Adrenal gland (tissue), 9 donors: ENCODE measurements around the gene LOC128125822.

Experiments
- DNase-seq, 7 donors: peaks; one replicate each; pipeline ENCODE4 v3.0.0-alpha.2; 2019 to 2020
- H3K27ac ChIP-seq, 5 donors: fragments of 200-600 bp; sonication (generic) in 4 of 5; 1 replicate in 3 of 5; 2 replicates in 2 of 5; pipeline versions ENCODE4 v1.5.1 to v1.8.0; 2016 to 2020; ENCODE audit warnings: mild to moderate bottlenecking in 1 of 5
- H3K27me3 ChIP-seq: fragments of 200-600 bp; 2 replicates; pipeline ENCODE4 v1.8.0; 2021
- H3K36me3 ChIP-seq, 2 donors: fragments of 200-600 bp; replicated peaks in 1 of 2; 1 replicate in 1 of 2; 2 replicates in 1 of 2; pipeline versions ENCODE4 v1.5.1 to v1.8.0; 2018 to 2022
- H3K4me1 ChIP-seq, 2 donors: fragments of 200-600 bp; replicated peaks in 1 of 2; 1 replicate in 1 of 2; 2 replicates in 1 of 2; pipeline versions ENCODE4 v1.5.1 to v1.8.0; 2018 to 2021
- H3K4me3 ChIP-seq, 4 donors: fragments of 200-600 bp; sonication (generic) in 3 of 4; one replicate each; pipeline ENCODE4 v1.5.1; 2016 to 2018
- H3K9me3 ChIP-seq, 3 donors: fragments of 200-600 bp; sonication (generic) in 1 of 3; replicated peaks in 1 of 3; 1 replicate in 2 of 3; 2 replicates in 1 of 3; pipeline versions ENCODE4 v1.5.1 to v1.8.0; 2016 to 2021
- POLR2A ChIP-seq, 2 donors: fragments of 450-650 bp; IDR thresholded peaks; one replicate each; pipeline ENCODE4 v1.6.1; 2017; ENCODE audit warnings: antibody characterized with exemption in 2 of 2, mild to moderate bottlenecking in 2 of 2, moderate library complexity in 1 of 2
- WGBS, 4 donors: extraction: QIAGEN DNeasy Blood & Tissue Kit in 2 of 4; methylation state at CpG; one replicate each; pipeline versions ENCODE4 v1.1.5 to v1.1.7; 2013 to 2017; 5-methylcytosine and 5-hydroxymethylcytosine counted together
- intact Hi-C, 2 donors: fragments of 100-400 bp; cut with DNase I; formaldehyde crosslinking; loops; one replicate each; pipeline versions ENCODE4 v1.14.1 to v1.15.0; 2022 to 2023
- TF ChIP-seq, protein P1 (sequence below), 6 experiments: fragments of 450-650 bp in 4 of 6; fragments of 200-600 bp in 2 of 6; sonication (generic) in 1 of 6; IDR thresholded peaks; 1 replicate in 5 of 6; 2 replicates in 1 of 6; pipeline versions ENCODE4 v1.5.1 to v1.8.0; 2016 to 2021; ENCODE audit warnings: antibody characterized with exemption in 6 of 6, mild to moderate bottlenecking in 2 of 6, moderate library complexity in 1 of 6
- donor health status: healthy with polysubstance abuse.
- donor health status: Bipolar disorder and iron deficiency.
- donor health status: DM: yes; HTN: yes; CAD: no.
- donor health status: DM: no; HTN: no; CAD: no.
- donor health status: DM: no; HTN: no; CAD: no.

The LOC128125822 gene

DNA sequence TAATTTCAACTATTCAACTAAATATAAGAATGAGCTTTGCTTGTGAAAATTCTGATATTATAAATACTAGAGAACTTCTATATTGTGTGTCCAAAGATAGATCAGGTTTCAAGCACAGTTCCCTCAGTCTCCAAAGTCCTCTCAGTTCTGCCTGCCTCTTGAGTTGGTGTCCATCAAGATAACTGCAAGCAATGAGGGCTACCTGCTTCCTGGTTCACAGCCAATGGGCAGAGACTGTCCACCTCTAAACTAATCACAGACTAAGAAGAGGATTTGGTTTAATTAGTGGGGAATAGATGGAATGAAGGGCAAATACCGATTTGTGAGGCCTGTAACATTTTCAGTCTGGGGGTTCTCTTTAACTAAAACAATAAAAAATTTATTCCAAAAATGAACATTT lies 41.3 kb upstream of the LOC128125822 start:
- Histone ChIP-seq H3K9me3 (no peaks in the 10 kb centered on the region), H3K27me3 (no peaks in the 10 kb centered on the region), H3K27ac (no peak overlapping the region), H3K4me1 (peaks cover 0 to 14% of the 10 kb centered on the region in 2 donors), H3K4me3 (no peak overlapping the region), H3K36me3 (no peaks in the 10 kb centered on the region)
- TF ChIP-seq POLR2A (IDR thresholded peaks at IDR 0.05): no peak
- TF ChIP-seq, protein P1, sequence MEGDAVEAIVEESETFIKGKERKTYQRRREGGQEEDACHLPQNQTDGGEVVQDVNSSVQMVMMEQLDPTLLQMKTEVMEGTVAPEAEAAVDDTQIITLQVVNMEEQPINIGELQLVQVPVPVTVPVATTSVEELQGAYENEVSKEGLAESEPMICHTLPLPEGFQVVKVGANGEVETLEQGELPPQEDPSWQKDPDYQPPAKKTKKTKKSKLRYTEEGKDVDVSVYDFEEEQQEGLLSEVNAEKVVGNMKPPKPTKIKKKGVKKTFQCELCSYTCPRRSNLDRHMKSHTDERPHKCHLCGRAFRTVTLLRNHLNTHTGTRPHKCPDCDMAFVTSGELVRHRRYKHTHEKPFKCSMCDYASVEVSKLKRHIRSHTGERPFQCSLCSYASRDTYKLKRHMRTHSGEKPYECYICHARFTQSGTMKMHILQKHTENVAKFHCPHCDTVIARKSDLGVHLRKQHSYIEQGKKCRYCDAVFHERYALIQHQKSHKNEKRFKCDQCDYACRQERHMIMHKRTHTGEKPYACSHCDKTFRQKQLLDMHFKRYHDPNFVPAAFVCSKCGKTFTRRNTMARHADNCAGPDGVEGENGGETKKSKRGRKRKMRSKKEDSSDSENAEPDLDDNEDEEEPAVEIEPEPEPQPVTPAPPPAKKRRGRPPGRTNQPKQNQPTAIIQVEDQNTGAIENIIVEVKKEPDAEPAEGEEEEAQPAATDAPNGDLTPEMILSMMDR (IDR thresholded peaks at IDR 0.05): no peak
- DNase-seq: no peak
- 86 to 95% (median 94%) methylated on average over 1 of the region's 1 CpG for WGBS, 4 donors
- intact Hi-C loops: no loop called here

DNA sequence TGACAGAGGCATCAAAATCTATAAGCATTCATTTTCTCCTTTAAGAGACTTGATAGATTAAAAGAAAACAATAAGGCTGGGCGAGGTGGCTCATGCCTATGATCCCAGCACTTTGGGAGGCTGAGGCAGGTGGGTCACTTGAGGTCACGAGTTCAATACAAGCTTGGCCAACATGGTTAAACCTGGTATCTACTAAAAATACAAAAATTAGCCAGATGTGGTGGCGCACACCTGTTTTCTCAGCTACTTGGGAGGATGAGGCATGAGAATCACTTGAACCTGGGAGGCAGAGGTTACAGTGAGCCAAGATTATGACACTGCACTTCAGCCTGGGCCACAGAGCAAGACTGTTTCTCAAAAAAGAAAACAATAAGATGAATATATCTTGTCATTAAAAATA lies 39.3 kb upstream of the LOC128125822 start:
- Histone ChIP-seq H3K4me1 (peaks cover 0 to 11% of the 10 kb centered on the region in 2 donors), H3K27ac (no peak overlapping the region), H3K4me3 (no peak overlapping the region), H3K27me3 (no peaks in the 10 kb centered on the region), H3K9me3 (no peaks in the 10 kb centered on the region), H3K36me3 (no peaks in the 10 kb centered on the region)
- DNase-seq: no peak
- TF ChIP-seq POLR2A (IDR thresholded peaks at IDR 0.05): no peak
- TF ChIP-seq, protein P1 (IDR thresholded peaks at IDR 0.05): no peak
- 88 to 90% (median 89%) methylated on average over 3 of the region's 3 CpGs for whole genome bisulfite sequencing, 4 donors
- intact Hi-C loops: no loop called here

DNA sequence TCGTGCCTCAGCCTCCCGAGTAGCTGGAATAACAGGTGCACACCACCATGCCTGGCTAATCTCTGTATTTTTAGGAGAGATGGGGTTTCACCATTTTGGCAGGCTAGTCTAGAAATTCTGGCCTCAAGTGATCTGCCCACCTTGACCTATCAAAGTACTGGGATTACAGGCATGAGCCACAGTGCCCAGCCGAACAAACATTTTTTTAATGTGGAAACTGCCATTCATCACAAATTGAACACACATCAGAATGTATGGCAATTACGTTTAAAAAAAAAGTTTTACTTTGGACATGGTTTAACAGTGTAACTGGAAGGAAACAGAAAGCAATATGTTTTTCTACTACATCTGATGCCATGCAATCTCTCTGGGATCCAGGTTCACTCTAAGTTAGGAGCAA lies 38.3 kb upstream of the LOC128125822 start:
- peaks cover 0 to 7% of the 10 kb centered on the region in 2 donors for H3K4me1 ChIP-seq
- H3K27ac ChIP-seq: no peak overlapping the region
- H3K4me3 ChIP-seq: no peak overlapping the region
- WGBS, 4 donors: 88 to 94% (median 90%) methylated on average over 4 of the region's 4 CpGs
- no peaks in the 10 kb centered on the region for H3K36me3 ChIP-seq
- H3K27me3 ChIP-seq: no peaks in the 10 kb centered on the region
- intact Hi-C loops: no loop called here
- TF ChIP-seq, protein P1 (IDR thresholded peaks at IDR 0.05): no peak
- TF ChIP-seq POLR2A (IDR thresholded peaks at IDR 0.05): no peak
- no peak for DNase-seq
- no peaks in the 10 kb centered on the region for H3K9me3 ChIP-seq

DNA sequence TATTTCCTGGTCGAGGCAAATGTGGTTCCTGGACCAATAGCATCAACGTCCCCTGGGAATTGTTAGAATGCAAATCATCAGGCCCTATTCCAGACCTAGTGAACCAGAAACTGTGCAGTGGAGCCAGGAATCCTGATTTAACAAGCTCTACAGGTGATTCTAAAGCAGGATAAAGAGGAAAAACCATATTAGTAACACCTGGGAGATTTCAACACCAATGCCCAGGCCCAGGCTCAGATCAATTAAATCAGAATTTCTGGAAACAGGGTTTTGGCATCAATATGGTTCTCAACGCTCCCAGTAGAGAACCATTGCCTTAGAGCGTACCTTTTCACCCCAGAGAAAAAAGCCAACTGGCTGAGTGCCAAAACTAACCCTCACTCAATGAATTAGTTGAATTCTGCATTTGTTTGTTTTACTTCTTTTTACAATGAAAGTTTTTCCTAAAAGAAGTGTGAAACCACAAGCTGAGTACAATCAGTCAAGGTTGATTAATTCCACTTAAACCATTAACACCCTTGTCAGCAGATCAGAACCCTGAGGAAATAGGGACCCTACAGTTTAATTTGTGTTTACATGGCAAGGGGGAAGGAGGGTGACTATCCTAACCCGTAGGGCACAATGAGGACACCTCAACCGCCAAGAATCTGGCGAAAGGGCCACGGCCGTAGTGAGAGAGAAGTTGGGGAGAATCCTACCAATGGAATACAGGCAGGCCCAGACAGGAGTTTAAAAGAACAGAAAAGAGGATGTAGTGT lies 34.9 kb upstream of the LOC128125822 start:
- Histone ChIP-seq H3K4me3 (no peak overlapping the region), H3K4me1 (no peaks in the 10 kb centered on the region), H3K27ac (no peak overlapping the region), H3K27me3 (no peaks in the 10 kb centered on the region), H3K9me3 (no peaks in the 10 kb centered on the region), H3K36me3 (no peaks in the 10 kb centered on the region)
- intact Hi-C loops: no loop called here
- 66 to 77% (median 72%) methylated on average over 9 of the region's 9 CpGs for WGBS, 4 donors
- DNase-seq: no peak
- TF ChIP-seq, protein P1 (IDR thresholded peaks at IDR 0.05): no peak
- no peak for TF ChIP-seq POLR2A (IDR thresholded peaks at IDR 0.05)
